Ramos (cell line): ENCODE data around the gene TRAPPC3L.

Experiments
- in situ Hi-C: fragments of 300-500 bp; cut with MboI; formaldehyde crosslinking; loops from one replicate; pipeline ENCODE4 v1.14.3; 2022; ENCODE audit warnings: low sequenced_read_pairs; ENCODE audit not compliant: unreplicated experiment

Gene TRAPPC3L

GRCh38 chr6:116447052-116447451 is 98.4 kb downstream of the TRAPPC3L start:
- in situ Hi-C loops: no loop called here

GRCh38 chr6:116446399-116446798 is 99.1 kb downstream of the TRAPPC3L start:
- in situ Hi-C loops: no loop called here

- in situ Hi-C loops: no loop called here
Observed at GRCh38 chr6:116445102-116445501, 100.4 kb downstream of the TRAPPC3L start.
